ENCODE data around the gene LYZL2. TPM values are rescaled to one million over a fixed set of nuclear protein-coding genes. Genes with fewer than 3 reads are reported as not detected.
"Not testable (repeated sequence)": the region's sequence is repeated elsewhere in the genome, so short reads cannot be mapped to it uniquely, and the experiment has no call there.

LYZL2 gene
- total RNA-seq, 2 experiments from 2014 or later = not detected

DNA sequence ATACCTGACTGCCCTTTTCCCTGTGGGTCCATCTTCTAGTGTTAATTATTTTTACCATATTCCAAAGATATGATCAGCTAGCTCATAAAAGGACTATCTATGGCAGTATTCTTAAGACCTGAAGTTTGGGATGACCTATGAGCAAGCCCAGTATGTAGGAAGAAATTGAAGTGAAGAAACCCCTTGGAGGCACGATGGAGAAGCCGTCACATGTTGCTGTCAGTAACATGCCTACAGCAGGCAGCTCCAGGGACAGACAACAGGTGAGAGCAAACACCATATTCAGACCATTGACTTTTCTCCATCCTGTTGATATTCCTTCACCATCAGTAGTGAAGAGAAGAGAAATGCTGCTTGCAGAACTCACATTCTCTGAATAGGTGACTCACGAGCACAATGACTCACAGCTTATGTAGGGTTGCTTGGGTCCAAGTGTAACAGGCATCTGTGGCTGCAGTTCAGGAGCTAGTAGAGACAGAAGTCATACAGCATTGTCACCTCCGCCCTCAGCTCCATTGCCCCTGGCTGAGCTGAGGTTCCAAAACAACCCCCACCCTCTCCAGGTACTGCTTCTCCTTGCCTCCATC, 8.4 kb upstream of the LYZL2 start:
- Mint-ChIP-seq H3K4me1 (peaks cover 11% of the 10 kb centered on the region), H3K4me3 (no peak overlapping the region), H3K27me3 (peaks cover 33% of the 10 kb centered on the region), H3K36me3 (ENCODE audit: low read depth) (no peaks in the 10 kb centered on the region), H3K27ac (no peak overlapping the region), H3K9me3 (ENCODE audit: low read depth) (no peaks in the 10 kb centered on the region)
- peak; percentile 98 for ATAC-seq
- POLR2A ChIA-PET = no interaction called here
- intact Hi-C loops (cut with DNase I, micrococcal nuclease) = no loop called here
- DNase-seq = peak; percentile 59
- CTCF ChIA-PET = interaction anchor here (0.6 to 3.9 kb wide), 7 partner anchors 9 to 215 kb away, joined by 3 to 22 read pairs (median 10); no protein-coding TSS in a partner anchor

DNA sequence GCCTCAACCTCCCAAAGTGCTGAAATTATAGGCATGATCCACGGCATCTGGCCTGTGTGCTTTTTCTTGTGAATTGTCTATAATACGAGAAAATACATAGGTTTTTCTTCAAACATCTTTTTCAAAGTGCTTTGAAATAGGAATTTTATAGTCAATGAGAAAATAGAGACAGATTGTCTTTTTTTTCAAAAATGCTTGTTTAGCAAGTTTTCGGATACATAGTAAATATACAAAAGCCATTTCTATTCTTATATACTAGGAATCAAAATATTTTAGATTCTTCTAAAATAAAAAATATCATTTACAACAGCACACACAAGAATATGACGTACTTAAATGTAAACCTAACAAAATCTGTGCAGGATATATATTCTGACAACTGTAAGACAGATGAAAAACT, 1.6 kb upstream of the LYZL2 start:
- Mint-ChIP-seq H3K27me3 (peaks cover 21% of the 10 kb centered on the region), H3K4me3 (no peak overlapping the region), H3K27ac (no peak overlapping the region), H3K9me3 (ENCODE audit: low read depth) (no peaks in the 10 kb centered on the region), H3K36me3 (ENCODE audit: low read depth) (no peaks in the 10 kb centered on the region), H3K4me1 (no peaks in the 10 kb centered on the region)
- intact Hi-C loops (cut with DNase I, micrococcal nuclease) = no loop called here
- CTCF ChIA-PET = interaction anchor here (4.3 kb wide), 1 partner anchor 9 kb away, joined by 28 read pairs; no protein-coding TSS in a partner anchor
- no peak for DNase-seq
- no peak for ATAC-seq
- POLR2A ChIA-PET = no interaction called here

DNA sequence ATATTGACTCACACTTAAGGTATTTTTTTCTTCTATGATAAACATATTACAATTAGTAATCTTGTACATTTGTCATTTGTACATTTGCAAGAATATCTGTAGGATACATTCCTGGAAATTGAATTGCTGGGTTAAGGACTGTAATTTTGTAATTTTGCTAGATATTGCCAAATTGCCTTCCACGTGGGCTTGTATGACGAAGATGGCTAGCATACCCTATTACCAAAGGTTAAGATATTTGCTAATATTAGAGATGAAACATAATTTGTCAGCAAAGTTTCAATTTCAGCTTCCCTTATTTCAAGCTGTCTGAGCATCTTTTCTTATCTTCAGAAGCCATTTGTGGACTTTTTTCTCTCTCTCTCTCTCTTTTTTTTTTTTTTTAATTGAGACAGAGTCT, 1.0 kb upstream of the LYZL2 start:
- intact Hi-C loops (cut with DNase I, micrococcal nuclease) = no loop called here
- Mint-ChIP-seq H3K27ac (no peak overlapping the region), H3K27me3 (peaks cover 17% of the 10 kb centered on the region), H3K4me3 (no peak overlapping the region), H3K9me3 (ENCODE audit: low read depth) (no peaks in the 10 kb centered on the region), H3K4me1 (no peaks in the 10 kb centered on the region), H3K36me3 (ENCODE audit: low read depth) (no peaks in the 10 kb centered on the region)
- DNase-seq (no peak), ATAC-seq (no peak)
- POLR2A ChIA-PET = no interaction called here
- CTCF ChIA-PET = interaction anchor here (4.3 kb wide), 1 partner anchor 10 kb away, joined by 28 read pairs; no protein-coding TSS in a partner anchor

DNA sequence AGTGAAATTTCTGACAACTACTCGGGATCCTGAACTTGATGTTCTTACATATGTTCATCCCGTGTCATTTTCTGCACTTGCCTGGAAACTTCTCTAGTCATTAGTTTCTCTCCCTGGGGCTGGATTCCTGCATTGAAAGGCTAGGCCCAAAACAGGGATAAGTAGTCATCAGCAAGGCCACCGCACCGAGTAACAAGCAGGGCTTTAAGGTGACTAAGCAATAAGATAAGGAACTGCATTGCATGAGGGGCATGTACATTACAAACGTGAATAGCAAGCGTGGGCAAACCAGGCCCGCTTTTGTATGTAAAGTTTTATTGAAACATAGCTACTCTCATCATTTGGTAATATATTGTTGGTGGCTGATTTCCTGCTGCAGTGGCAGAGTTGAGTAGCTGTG, 977 bp downstream of the LYZL2 start:
- intact Hi-C loops (cut with DNase I, micrococcal nuclease); H3K9me3 Mint-ChIP-seq (ENCODE audit: low read depth); H3K4me1 Mint-ChIP-seq; H3K4me3 Mint-ChIP-seq; H3K27ac Mint-ChIP-seq; H3K36me3 Mint-ChIP-seq (ENCODE audit: low read depth); ATAC-seq; H3K27me3 Mint-ChIP-seq; DNase-seq; POLR2A ChIA-PET: not testable (repeated sequence)
- CTCF ChIA-PET = interaction anchor here (4.3 kb wide), 1 partner anchor 12 kb away, joined by 28 read pairs; no protein-coding TSS in a partner anchor

DNA sequence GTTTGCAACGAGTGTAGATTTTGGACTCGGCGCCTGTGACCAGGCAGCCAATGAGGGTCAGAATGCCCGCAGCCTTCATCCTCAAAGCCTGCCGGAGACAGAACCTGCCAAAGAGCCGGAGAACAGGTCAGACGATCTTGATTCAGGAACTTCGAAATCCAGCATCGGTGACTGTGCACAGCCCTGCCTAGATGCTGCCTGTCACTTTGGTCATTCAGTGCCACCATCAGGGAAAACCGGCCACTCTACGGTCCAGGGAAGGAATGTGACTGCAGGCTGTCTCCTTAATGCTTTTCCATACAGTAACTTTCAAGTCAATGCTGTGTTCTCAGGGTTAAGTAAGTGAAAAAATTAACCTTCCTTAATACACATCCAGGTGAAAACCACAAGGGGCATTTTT, 2.7 kb downstream of the LYZL2 start:
- POLR2A ChIA-PET = not testable (repeated sequence)
- CTCF ChIA-PET = interaction anchor here (1.2 to 4.3 kb wide), 2 partner anchors 13 to 44 kb away, joined by 3 to 28 read pairs; no protein-coding TSS in a partner anchor

DNA sequence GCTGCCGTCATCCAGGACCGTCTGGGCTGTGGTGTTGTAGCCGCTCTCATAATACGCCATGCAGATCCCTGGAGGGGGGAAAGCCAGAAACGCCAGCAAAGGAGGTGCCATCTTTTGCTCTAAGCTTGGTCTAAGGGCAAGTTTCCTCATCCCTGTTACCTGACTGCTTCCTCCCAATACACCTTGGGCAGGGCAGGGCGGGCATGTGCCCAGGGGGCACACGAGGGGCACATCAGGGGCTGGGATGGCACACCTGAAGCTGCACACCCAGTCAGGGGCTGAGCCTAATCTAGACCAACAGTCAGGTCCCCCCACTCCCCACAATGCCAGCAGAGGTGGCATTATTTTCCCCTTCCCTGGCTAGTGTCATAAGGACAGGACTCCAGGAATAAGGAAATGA, 3.4 kb downstream of the LYZL2 start:
- POLR2A ChIA-PET; H3K36me3 Mint-ChIP-seq (ENCODE audit: low read depth); DNase-seq; H3K27ac Mint-ChIP-seq; H3K4me1 Mint-ChIP-seq; H3K9me3 Mint-ChIP-seq (ENCODE audit: low read depth); intact Hi-C loops (cut with DNase I, micrococcal nuclease); ATAC-seq; H3K4me3 Mint-ChIP-seq; H3K27me3 Mint-ChIP-seq: not testable (repeated sequence)
- CTCF ChIA-PET = interaction anchor here (1.2 kb wide), 1 partner anchor 44 kb away, joined by 3 read pairs; no protein-coding TSS in a partner anchor

More for the DNA sequence above, 2.7 kb downstream of the LYZL2 start:
- H3K4me1 Mint-ChIP-seq; H3K27me3 Mint-ChIP-seq; intact Hi-C loops (cut with DNase I, micrococcal nuclease); H3K4me3 Mint-ChIP-seq; ATAC-seq; H3K9me3 Mint-ChIP-seq (ENCODE audit: low read depth); H3K36me3 Mint-ChIP-seq (ENCODE audit: low read depth); H3K27ac Mint-ChIP-seq; DNase-seq: not testable (repeated sequence)

DNA sequence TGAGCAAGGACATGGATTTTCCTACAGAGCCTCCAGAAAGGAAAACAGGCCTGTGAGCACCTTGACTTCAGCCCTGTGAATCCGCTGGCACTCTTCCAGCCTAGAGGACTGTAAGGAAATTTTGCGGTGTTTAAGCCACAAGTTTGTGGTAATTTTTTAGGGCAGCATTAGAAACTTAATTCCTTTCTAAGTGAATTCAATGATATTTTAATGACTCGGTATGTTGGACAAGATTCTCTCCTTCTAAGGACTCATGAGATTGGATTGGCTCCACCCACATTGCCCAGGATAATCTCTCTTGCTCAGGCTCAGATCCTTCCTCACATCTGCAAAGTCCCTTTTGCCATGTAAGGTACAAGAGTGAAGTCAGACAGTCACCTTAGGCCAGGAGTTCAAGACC, 4.5 kb downstream of the LYZL2 start:
- Mint-ChIP-seq H3K4me3 (no peak overlapping the region), H3K27me3 (no peaks in the 10 kb centered on the region), H3K4me1 (no peaks in the 10 kb centered on the region), H3K36me3 (ENCODE audit: low read depth) (no peaks in the 10 kb centered on the region), H3K27ac (no peak overlapping the region), H3K9me3 (ENCODE audit: low read depth) (no peaks in the 10 kb centered on the region)
- DNase-seq (no peak), ATAC-seq (no peak)
- ChIA-PET POLR2A (no interaction called here), CTCF (interaction anchor here (0.7 to 1.1 kb wide), 2 partner anchors 15 to 48 kb away, joined by 3 read pairs; no protein-coding TSS in a partner anchor)
- intact Hi-C loops (cut with DNase I, micrococcal nuclease) = no loop called here

DNA sequence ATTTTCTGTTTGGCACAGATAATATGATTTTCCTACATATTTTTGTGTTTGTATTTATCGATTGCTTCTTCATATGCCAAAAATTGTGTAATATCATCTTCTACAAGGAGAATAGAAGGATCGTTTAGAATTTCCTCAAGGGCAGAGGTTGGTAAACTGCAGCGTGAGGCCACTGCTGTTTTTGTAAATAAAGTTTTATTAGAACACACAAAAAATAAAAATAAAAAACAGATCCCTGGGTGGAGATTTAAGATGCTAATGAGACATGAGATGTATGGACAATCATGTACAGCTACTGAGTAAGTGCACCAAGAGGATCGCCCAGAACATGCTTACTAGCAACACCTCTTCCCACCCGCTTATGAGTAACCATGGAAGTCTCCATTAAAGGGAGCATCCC, 9.6 kb downstream of the LYZL2 start:
- no peak overlapping the region for H3K4me3 Mint-ChIP-seq
- H3K9me3 Mint-ChIP-seq (ENCODE audit: low read depth) = no peaks in the 10 kb centered on the region
- no peaks in the 10 kb centered on the region for H3K36me3 Mint-ChIP-seq (ENCODE audit: low read depth)
- ATAC-seq = no peak
- H3K27me3 Mint-ChIP-seq = peaks cover 8% of the 10 kb centered on the region
- ChIA-PET CTCF (no interaction called here), POLR2A (no interaction called here)
- H3K27ac Mint-ChIP-seq = no peak overlapping the region
- no peak for DNase-seq
- intact Hi-C loops (cut with DNase I, micrococcal nuclease) = no loop called here
- no peaks in the 10 kb centered on the region for H3K4me1 Mint-ChIP-seq

DNA sequence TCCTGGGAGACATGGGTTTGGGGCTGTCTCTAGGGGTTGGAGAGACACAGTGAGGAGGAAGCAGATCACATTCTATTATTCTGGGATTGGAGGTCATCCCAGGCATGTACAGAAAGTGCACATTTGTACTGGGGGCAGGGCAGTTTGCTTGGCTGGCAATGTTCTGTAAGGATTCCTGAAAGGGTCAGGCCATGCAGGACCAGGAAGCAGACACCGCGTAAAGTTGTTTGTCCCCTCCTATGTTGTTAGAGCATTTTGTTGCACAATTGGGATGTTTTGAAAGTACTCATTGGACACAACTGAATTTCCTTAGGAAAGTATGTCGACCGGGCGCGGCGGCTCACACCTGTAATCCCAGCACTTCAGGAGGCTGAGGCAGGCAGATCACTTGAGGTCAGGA, 12.5 kb downstream of the LYZL2 start:
- no peak for DNase-seq
- Mint-ChIP-seq H3K36me3 (ENCODE audit: low read depth) (no peaks in the 10 kb centered on the region), H3K27me3 (peaks cover 14% of the 10 kb centered on the region), H3K4me1 (no peaks in the 10 kb centered on the region), H3K27ac (no peak overlapping the region), H3K9me3 (ENCODE audit: low read depth) (no peaks in the 10 kb centered on the region), H3K4me3 (no peak overlapping the region)
- no peak for ATAC-seq
- ChIA-PET POLR2A (no interaction called here), CTCF (no interaction called here)
- intact Hi-C loops (cut with DNase I, micrococcal nuclease) = no loop called here

DNA sequence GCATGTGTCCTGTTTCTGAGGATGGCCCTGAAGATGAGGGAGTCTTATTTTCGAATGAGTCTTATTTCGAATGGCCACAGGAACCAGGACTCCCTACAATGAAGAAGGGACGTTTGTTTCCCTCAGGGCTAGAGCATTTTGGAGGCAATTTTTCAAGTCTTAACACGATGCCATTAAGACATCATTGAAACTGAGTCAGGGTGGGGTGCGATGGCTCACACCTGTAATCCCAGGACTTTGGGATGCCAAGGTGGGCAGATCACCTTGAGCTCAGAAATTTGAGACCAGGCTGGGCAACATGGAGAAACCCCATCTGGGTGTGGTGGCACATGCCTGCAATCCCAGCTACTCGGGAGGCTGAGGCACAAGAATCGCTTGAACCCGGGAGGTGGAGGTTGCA, 18.5 kb downstream of the LYZL2 start:
- POLR2A ChIA-PET; ATAC-seq; H3K4me1 Mint-ChIP-seq; H3K27ac Mint-ChIP-seq; H3K9me3 Mint-ChIP-seq (ENCODE audit: low read depth); H3K36me3 Mint-ChIP-seq (ENCODE audit: low read depth); CTCF ChIA-PET; DNase-seq; intact Hi-C loops (cut with DNase I, micrococcal nuclease); H3K4me3 Mint-ChIP-seq: not testable (repeated sequence)
- H3K27me3 Mint-ChIP-seq = peaks cover 15% of the 10 kb centered on the region

DNA sequence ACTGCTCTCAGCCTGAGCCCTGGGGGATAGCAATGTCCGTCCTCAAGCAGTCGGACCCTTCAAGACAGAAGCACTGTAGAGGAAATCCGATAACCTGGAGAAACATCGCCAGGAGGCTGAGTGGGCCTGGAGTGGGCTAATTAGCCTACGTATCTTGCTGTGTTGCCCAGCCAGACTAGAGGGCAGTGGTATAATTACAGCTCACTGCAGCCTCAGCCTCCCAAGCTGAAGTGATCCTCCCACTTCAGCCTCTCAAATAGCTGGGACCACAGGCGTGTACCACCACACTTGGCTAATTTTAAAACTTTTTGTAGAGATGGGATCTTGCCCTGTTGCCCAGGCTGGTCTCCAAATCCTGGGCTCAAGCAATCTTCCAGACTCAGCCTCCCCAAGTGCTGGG, 21.7 kb downstream of the LYZL2 start:
- Mint-ChIP-seq H3K4me1 (no peaks in the 10 kb centered on the region), H3K27me3 (peaks cover 17% of the 10 kb centered on the region), H3K27ac (no peak overlapping the region), H3K4me3 (no peak overlapping the region), H3K36me3 (ENCODE audit: low read depth) (no peaks in the 10 kb centered on the region), H3K9me3 (ENCODE audit: low read depth) (no peaks in the 10 kb centered on the region)
- intact Hi-C loops (cut with DNase I, micrococcal nuclease) = no loop called here
- no peak for ATAC-seq
- CTCF ChIA-PET = interaction anchor here (1.9 to 3.1 kb wide), 3 partner anchors 17 to 32 kb away, joined by 9 to 15 read pairs (median 14); no protein-coding TSS in a partner anchor
- no peak for DNase-seq
- POLR2A ChIA-PET = no interaction called here

DNA sequence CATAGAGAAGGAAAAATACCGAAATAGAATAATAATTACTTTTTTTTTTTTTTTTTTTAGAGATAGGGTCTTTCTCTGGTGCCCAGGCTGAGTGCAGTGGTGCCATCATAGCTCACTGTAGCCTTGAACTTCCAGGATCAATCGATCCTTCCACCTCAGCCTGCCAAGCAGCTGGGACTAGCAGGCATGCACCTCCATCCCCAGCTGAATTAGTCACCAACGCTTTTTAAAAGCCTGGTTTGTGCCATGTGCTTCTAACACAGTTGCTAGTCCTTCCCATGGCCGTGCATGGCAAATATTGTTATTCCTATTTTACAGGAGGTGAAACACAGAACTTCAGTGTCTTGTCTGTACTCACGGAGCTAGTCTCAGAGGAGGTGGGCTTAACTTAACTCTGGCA, 23.2 kb downstream of the LYZL2 start:
- intact Hi-C loops (cut with DNase I, micrococcal nuclease) = no loop called here
- CTCF ChIA-PET = interaction anchor here (0.6 to 3.1 kb wide), 5 partner anchors 9 to 64 kb away, joined by 4 to 15 read pairs (median 9); no protein-coding TSS in a partner anchor
- no peaks in the 10 kb centered on the region for H3K9me3 Mint-ChIP-seq (ENCODE audit: low read depth)
- no peaks in the 10 kb centered on the region for H3K36me3 Mint-ChIP-seq (ENCODE audit: low read depth)
- DNase-seq (no peak), ATAC-seq (no peak)
- no peaks in the 10 kb centered on the region for H3K4me1 Mint-ChIP-seq
- H3K27me3 Mint-ChIP-seq = peaks cover 6% of the 10 kb centered on the region
- H3K27ac Mint-ChIP-seq = no peak overlapping the region
- no peak overlapping the region for H3K4me3 Mint-ChIP-seq
- POLR2A ChIA-PET = interaction anchor here (0.6 kb wide), 1 partner anchor 23 kb away, joined by 4 read pairs; no protein-coding TSS in a partner anchor
